ENCODE results near the gene DPEP1.
"Not testable (repeated sequence)": the region's sequence is repeated elsewhere in the genome, so short reads cannot be mapped to it uniquely, and the experiment has no call there.

DPEP1 gene

DNA sequence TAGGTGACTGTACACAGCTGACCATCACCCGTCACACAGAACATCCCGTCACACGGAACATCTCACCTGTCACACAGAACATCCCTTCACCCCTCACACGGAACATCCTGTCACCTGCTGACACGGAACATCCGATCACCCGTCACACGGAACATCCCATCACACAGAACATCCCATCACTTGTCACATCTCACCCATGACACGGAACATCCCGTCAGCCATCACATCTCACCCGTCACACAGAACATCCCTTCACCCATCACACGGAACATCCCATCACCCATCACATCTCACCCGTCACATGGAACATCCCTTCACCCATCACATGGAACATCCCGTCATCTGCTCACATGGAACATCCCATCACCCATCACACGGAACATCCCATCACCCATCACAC is 34.1 kb upstream of the DPEP1 start:
- DNase-seq: no peak

DNA sequence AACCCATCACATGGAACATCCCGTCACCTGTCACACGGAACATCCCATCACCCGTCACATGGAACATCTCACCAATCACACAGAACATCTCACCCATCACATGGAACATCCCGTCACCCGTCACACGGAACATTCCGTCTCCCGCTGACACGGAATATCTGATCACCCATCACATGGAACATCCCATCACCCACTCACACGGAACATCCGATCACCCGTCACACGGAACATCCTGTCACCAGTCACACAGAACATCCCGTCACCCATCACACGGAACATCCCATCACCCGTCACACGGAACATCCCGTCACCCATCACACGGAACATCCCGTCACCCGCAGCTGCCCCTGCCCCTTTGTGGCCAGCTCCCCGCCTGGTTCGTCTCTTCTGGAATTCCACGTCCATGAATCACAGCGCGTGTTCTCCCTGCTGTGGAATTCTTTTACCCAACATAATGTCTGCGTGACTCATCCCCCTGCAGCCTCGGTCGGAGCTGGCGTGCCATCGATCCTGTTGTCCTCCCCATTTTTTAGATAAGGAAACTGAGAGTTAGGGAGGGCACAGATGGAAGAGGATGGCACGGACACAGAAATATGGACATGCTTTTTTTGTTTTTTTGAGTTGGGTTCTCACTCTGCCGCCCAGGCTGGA is 32.3 kb upstream of the DPEP1 start:
- DNase-seq: peak; percentile 84

DNA sequence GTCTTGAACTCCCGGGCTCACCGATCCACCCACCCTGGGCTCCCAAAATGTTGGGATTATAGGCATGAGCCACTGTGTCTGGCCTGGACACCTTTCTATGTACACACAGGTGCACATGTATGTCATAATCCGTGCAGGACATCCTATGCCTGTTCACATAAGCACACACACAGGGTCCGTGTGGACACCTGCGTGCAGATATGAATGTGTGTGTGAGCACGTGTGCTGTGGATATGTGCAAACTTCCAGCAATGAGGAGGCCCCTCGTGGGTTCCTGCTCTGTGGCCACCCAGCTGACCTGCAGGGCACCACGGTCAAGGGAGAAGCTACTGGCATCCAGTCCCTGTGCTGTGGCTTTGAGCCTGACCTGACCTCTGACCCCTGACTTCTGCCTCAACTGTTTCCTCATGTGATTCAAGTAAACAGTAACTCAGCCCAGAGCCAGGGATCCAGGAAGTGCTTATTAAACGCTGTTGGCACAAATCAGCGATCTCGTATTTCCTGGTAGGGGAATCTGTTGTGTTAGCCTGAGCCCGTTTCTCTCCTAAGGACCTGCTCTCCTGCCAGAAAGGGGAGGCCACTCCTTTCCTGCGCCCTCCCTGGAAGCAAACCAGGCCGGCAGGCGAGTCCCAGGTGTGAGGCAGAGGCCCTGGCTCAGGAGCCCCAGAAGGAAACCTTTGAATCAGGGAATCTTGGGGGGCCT is 31.4 kb upstream of the DPEP1 start:
- DNase-seq: no peak

DNA sequence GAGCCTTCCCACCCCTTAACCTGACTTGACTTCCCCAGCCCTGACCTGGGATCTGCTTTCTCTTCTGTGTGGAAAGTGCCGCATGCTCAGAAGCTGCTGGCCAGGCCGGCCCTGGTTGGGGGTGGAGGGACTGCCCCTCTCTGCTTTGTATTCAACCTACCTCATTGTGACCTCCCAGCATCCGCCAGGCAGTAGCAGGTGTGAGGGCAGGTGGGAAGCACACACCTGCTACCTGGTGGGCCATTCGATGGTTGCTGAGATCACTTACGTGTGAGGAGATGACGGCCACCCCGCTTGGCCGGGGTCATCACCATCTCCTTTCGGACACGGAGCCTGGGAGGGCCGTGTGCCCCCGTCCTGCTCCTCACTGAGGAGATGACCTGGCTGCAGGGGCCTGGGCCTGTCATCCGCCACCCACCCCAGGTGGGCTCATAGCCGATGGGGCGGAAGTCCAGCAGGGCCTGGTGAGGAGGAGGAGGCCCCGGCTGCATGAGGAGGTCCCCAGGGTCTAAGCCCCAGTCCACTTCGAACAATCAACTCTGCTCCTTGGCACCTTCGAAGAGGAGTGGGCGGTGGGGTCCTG is 30.7 kb upstream of the DPEP1 start:
- DNase-seq: no peak

DNA sequence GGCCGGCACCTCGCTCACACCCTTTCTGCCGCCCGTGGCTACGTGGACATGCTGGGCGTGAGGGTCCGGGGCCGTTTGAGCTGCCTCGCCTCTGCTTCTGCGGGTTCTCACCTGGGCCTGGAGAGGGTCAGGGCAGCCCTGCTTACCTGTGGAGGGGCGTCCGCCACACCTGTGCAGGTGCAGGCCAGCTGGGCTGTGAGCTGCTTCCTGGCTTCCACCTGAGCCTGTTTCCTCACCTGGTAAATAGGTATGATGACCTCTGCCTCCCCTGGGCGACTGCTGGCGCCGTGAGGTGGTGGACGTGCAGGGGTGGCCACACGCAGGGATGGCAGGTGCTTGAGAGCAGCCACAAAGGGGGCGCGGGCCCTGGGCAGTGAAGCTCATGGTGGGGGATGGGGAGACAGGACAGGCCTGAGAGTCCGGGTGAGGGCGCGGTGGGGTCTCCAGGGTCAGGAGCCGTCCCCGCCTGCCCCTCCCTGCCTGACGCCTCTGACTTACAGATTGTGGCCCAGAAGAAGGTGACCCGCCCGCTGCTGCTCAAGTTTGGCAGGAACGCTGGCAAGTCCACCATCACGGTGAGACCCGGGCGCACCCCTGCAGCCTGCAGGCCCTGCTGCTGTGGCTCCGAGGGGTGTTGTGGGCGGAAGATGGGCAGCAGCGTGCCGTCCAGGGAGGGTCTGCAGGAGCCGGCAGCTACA is 30.1 kb upstream of the DPEP1 start:
- no peak for DNase-seq

DNA sequence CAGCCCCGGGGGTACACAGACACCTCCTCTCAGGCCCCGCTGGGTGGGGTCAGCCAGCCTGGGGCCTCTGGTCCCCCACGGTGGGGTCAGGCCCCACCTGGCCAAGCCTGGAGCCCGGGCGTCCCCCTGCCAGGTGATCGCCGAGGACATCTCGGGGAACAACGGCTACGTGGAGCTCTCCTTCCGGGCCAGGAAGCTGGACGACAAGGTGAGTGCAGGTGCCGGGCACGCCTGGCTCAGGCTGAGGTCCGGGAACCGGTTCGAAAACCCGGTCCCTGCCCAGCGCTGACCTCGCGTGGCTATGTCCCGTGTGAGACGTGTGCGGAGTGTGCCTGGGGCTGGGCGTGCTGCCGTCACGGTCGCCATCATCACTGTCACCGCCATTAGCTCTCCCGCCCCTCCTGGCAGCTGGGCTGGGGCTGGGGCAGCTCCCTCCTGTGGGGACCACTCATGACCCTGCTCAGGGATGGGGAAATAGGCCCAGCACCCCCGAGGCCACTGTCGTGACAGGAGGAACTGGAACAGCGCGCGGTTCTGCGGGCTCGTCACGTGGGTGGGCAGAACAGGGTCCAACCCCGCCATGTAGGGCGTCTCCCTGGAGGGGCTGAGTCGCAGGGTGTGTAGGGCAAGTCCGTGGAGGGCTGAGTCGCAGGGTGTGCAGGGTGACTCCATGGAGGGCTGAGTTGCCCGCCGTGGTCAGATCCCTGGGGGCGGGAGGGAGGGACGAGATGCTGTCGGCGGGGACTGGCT is 29.4 kb upstream of the DPEP1 start:
- DNase-seq: no peak

DNA sequence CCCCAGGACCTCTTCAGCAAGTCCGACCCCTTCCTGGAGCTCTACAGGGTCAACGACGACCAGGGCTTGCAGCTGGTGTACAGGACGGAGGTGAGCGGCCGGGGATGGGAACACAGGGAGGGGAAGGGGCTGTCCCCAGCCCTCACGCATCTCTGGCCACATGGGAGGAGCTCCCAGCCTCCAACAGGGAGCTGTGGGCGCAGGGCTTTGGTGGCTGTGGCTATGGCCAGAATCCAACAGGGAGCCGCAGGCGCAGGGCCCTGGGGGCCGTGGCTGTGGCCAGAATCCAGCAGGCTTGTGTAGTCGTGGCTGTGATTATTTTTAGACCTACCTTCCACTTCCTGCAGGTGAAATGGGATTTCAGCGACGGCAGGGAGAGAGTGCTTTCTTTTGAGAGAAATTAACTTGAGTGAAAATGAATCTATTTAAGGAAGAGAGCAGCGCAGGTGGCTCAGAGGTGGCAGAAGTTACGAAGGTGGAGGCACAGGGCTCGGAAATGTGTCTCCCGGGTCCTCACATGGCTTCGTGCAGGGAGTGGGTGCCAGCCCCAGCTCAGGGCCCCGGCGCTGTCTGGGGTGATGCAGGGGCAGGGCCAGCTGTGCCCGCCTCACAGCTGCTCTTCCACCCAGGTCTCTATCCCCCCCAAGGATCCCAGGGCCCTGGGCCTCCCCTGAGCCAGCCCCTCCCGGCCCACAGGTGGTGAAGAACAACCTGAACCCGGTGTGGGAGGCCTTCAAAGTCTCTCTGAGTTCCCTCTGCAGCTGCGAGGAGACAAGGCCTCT is 28.5 kb upstream of the DPEP1 start:
- DNase-seq: no peak

DNA sequence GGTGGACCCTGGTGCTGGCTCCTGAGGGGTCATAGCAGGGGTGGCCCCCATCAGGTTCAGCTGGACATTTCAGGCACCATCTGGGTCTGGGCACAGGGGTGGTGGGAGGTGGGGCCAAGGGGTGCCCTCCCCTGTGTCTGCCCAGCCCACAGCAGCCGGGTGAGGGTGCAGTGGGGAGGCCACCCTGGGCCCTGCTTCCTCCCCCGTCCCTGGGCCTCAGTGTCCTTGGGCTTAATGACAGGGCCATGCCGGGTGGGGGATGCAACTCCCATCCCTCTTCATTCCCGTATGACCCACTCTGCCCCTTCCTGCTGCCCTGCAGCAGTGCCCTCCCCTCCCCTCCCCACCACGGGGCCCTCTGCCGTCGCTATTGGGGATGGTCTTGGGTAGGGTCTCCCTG is 27.2 kb upstream of the DPEP1 start:
- DNase-seq: no peak

DNA sequence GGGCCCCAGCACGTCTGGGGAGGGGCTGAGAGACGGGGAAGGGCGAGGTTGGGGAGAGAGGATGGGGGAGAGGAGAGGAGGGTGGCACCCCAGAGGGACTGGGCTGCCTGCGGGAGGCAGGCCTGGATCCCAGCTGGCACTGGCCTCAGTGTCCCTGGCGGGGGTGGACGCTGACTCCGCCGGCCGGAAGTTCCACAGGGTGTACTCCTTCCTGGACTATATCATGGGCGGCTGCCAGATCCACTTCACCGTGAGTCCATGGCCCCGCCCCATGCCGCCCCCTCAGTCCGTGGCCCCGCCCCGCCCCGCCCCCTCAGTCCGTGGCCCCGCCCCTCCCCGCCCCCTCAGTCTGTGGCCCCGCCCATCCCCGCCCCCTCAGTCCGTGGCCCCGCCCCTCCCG is 26.6 kb upstream of the DPEP1 start:
- no peak for DNase-seq

DNA sequence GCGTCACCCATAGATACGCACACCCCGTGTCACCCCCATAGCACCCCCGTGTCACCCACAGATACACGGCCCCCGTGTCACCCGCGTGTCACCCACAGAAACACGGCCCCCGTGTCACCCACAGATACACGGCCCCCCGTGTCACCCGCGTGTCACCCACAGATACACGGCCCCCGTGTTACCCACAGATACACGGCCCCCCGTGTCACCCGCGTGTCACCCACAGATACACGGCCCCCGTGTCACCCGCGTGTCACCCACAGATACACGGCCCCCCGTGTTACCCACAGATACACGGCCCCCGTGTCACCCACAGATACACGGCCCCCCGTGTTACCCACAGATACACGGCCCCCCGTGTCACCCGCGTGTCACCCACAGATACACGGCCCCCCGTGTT is 25.8 kb upstream of the DPEP1 start:
- DNase-seq: not testable (repeated sequence)

DNA sequence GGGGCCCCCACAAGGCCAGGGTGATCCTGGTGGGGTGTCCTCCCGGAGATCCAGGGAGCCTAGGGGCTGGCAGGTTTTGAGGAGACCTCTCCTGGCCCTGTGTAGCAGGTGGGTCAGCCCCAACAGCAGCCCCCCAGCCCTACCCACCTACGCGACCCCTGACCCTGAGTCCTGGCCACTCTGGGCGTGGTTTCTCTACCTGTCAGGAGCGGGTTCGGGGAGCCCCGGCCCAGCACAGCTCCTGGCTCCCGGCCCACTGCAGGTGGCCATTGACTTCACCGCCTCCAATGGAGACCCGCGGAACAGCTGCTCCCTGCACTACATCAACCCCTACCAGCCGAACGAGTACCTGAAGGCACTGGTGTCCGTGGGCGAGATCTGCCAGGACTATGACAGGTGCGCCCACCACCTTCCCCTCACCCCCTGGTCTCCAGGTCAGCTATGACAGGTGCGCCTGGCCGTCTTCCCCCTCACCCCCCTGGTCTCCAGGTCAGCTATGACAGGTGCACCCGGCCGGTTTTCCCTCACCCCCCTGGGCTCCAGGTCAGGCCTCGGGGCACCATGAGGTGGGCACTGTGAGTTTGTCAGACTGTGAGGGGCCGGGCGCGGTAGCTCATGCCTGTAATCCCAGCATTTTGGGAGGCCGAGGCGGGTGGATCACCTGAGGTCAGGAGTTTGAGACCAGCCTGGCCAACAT is 24.9 kb upstream of the DPEP1 start:
- no peak for DNase-seq

DNA sequence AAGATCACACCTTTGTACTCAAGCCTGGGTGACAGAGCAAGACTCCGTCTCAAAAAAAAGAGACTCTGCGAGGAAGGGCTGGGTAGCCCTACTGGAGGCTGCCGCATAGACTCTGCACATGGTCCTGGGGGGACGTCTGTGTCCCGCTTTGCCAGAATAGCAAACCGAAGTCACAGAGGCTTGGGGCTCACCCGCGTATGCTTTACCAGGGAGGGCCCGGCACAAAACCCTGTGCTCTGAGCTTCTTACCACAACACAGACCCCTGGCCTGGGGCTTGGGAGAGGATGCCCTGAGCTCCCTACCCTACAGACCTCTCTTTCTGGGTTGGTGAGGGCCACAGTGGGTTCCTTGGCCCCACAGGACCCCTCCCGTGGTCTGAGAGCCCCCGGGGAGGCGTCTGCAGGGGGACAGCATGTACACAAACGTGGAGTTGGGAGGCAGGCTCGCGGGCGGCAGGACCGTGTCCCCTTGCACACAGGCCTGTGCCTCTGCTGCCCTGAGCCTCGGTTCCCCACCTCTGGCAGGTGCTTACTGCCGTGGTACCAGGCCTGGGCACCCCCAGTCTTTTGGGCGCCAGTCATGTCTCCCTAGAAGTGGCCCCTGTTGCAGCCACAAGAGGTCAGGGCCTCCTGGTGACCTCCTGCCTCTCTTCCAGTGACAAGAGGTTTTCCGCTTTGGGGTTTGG is 24.1 kb upstream of the DPEP1 start:
- DNase-seq: no peak

DNA sequence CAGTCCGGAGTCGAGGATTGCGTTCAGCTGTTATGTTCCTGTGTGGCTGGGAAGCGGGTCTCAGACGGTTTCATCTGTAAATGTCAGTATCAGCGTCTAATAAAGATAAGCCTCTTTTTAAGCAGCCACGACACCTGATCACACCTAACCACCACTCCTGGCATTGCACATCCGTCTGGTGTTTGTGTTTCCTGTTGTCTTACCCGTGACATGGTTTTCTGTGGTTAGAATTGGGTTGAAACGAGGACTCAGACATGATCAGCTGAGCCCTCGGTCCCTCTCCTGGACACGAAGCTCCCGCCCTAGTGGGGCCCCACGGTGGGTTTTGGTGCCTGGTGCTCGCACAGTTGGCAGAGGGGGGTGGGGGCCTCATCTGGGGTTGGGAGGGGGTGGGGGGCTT is 19.6 kb upstream of the DPEP1 start:
- DNase-seq: no peak

DNA sequence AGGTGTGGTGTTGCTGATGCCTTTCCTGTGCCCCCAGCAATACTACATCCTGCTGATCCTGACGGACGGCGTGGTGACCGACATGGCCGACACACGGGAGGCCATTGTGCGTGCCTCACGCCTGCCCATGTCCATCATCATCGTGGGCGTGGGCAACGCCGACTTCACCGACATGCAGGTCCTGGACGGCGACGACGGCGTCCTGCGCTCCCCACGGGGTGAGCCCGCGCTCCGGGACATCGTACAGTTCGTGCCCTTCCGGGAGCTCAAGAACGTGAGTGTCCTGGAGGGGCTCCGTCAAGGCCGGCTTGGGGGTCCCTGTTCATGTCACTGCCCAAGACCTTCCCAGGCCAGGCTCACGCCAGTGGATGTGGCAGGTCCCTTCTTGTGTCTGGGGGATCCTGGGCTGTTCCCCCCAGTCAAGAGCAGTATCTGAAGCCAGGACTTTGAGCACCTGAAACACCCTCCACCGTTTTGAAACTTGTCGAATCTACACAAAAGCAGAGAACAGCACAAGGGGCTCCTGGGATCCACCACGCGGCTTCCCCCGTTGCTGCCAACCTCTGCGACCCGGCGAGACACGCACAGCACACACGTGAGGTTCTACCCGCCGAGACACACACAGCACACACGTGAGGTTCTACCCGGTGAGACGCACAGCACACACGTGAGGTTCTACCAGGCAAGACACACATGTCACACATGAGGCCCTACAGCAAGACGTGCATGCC is 17.9 kb upstream of the DPEP1 start:
- no peak for DNase-seq

DNA sequence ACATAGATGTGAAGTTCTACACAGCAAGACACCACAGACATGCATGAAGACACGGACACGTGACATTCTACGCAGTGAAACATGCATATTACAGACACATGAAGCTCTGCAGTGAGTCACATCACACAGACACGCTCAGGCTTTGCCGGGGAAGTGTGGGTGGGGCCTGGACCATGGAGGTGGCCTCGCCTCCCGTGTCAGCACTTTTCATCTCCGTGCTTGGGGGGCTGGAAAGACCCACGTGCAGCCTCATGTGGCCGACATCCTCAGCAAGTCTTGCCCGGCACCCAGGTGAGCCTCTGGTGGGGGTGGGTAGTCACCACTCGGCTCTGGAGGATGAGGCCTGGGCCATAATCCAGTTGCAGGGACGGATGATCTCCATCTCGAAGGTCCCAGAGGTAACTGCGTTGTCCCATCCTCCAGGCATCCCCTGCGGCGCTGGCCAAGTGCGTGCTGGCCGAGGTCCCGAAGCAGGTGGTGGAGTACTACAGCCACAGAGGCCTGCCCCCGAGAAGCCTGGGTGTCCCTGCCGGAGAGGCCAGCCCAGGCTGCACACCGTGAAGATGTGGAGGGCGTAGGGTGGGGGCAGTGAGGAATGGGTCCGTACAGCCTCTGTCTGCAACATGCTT is 17.3 kb upstream of the DPEP1 start:
- no peak for DNase-seq

DNA sequence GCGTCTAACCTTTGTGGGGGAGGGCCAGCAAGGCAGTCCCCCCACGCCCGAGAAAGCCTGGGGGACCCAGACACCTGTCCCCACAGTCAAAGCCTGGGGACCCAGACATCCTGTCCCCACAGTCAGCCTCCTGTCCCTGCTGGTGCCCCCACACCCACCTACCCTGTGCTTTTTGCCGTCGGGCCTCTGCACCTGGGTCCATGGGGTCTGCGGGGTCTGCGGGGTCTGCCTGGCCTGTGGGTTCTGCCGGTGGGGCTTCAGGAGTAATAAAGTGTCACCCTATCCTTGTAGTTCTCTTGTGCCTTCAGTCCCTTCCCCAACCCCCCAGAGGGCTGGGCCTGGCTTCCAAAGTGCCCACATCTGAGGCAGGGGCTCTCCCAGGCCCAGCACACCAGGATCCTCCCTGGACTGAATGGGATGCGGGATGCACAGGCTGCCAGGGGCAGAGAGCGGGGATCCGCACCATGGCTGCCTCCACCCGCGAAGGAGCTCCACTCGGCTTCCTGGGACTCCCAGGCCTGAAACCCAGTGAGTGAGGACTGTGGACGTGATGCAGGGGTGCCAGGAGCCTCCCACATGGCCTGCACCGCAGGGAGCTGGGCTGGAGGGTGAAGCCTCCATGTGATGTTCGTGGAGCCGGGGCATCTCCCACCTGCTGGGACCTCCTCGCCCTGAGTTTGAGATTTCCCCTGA is 16.3 kb upstream of the DPEP1 start:
- DNase-seq: no peak

DNA sequence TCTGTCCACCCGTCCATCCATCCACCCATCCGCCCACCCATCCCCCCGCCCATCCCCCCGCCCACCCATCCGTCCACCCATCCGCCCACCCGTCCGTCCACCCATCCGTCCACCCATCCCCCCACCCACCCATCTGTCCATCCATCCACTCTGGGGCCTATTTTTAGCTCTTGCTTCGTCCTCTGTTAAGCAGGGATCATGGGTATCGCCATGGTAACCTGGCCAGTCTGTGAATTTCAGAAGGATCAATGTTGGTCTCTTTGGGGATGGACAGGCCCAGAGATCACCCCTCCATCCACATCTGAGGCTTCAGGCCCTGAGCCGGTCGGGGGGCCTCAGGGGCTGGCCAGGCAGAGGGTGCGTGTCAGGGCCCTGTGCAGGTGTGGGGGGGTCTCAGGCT is 15.2 kb upstream of the DPEP1 start:
- no peak for DNase-seq

DNA sequence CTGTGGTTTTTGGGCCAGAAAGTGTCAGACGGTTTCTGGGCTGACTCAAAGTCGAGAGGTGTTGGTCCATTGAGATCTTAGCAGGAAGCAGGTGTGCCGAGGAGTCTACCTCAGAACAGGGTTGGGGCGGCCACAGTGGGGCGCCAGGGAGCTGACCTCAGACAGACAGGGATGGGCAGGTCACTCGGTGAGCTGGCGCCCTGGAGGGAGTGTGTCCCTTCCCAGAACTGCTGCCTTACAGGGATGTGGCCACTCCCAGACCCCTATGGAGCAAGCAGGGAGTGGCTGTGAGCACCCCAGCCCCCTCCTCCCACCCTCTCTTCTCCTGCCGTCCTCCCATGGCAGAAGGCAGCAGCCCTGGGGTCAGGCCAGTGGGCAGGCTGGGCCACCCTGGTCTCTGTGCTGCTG is 14.0 kb upstream of the DPEP1 start:
- DNase-seq: no peak

DNA sequence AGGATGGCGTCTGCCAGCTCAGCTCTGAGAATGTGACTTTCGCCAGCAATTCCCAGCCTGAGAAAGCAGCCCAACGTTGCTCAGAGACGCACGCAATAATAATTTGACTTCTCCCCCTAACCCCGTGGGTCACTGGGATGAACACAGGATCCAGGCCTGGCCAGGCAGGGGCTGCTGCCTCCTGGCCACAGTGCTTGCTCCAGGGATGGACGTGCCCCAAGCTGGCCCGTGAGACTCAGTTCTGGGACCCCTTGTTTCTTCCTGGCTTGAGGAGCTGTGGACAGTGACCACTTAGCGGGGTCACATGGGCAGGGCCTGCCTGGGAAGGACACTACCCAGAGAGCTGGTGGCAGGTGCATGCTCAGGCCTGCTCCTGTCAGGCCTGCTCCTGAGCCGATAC is 13.5 kb upstream of the DPEP1 start:
- no peak for DNase-seq
